ENCODE data around the gene TSHZ1. TPM values are rescaled to one million over a fixed set of nuclear protein-coding genes. Genes with fewer than 3 reads are reported as not detected.

Gene TSHZ1
- polyA plus RNA-seq, 2 of the 4 experiments (the other 2 are of a cell fraction) = 2.2 to 3.0 TPM

DNA sequence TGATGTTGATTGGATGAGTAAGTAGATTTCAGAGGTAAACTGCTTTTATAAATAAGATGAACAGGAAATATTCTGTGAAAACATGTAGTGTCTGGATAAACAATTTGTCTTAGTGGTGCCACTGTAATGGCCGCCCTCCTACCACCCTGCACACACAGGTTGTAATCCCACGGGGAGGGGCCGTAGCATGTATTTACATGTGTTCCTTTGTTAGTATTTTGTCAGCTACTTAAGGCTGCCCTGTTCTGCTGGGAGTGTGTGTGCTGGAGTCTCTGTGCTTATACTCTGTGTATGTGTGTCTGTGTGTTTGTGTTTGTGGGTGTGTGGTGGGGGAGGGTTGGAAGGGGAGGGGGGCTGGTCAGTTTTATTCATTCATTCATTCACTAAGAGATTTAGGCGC, 5.1 kb downstream of the TSHZ1 start (continued):
- no peak for TF ChIP-seq CTCF (IDR thresholded peaks at IDR 0.05)
- no peak for TF ChIP-seq NPAS2 (CRISPR knock-in tag; IDR thresholded peaks at IDR 0.05; ENCODE audit: borderline replicate concordance)

DNA sequence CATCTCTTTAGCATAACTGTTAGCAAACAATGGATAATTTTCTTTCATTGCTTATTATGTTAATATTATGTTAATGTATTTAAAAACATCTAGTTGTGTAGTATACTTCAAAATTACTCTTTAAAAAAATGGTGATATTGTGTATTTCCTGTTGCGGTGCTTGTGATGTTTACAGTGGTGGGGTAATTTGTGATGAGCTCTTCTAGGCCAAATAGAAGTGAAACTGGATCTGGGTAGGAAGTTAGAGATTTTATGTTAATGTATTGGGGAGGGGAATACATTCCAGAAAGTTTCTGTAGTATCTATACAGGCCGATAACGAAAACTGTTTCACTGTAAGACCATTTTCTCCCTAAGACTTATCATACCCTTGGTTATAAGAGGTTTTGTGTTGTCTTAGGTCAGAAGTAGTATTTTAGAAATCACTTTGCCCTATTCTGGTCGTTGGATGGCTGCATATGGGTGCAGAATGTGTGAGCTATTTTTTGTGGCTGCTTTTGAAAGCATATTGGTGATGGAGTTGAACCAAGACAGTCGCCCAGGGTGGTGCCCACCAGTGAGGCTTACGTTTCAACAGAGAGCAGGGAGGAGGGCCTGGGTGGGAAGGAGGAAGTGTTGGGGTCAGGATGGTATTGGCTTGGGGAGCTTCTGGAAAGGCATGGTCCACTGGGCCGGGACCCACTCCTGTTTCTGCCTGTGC, 5.8 kb downstream of the TSHZ1 start:
- POLR2A ChIA-PET = no interaction called here
- no peak for DNase-seq (ENCODE audit: low read depth in 1 of 2, low spot score in 1 of 2)
- no peak for TF ChIP-seq GATA3 (IDR thresholded peaks at IDR 0.05; ENCODE audit: borderline replicate concordance)
- TF ChIP-seq PHF8 (IDR thresholded peaks at IDR 0.05; ENCODE audit: borderline replicate concordance, low read depth) = no peak
- no peak for TF ChIP-seq RFX5 (IDR thresholded peaks at IDR 0.05)
- no peak for TF ChIP-seq POLR2A (IDR thresholded peaks at IDR 0.05; ENCODE audit: low read length)
- Histone ChIP-seq H3K27ac (no peak overlapping the region), H3K4me1 (0 out of 3 replicates have a peak, but pooled peaks cover 3% of the 10 kb centered on the region), H3K4me2 (no peak overlapping the region), H3K4me3 (no peak overlapping the region), H3K9me3 (no peaks in the 10 kb centered on the region)
- 90% methylated on average over 7 of the region's 7 CpGs for WGBS (ENCODE audit: missing lambda C conversion rate)
- CTCF ChIA-PET = no interaction called here
- FAIRE-seq = no peak
- ATAC-seq = no peak

GRCh38 chr18:75216911-75217689, 6.5 kb downstream of the TSHZ1 start:
- no peak overlapping the region for H3K27ac ChIP-seq
- H3K4me1 ChIP-seq = 0 out of 3 replicates have a peak, but pooled peaks cover 3% of the 10 kb centered on the region
- TF ChIP-seq ZNF302 (CRISPR knock-in tag; IDR thresholded peaks at IDR 0.05) (no peak), HOXA7 (CRISPR knock-in tag; IDR thresholded peaks at IDR 0.05) (no peak), ATOH8 (CRISPR knock-in tag; IDR thresholded peaks at IDR 0.05; ENCODE audit: low read depth) (no peak), RARB (CRISPR knock-in tag; IDR thresholded peaks at IDR 0.05) (no peak), CBX2 (IDR thresholded peaks at IDR 0.05; ENCODE audit: borderline replicate concordance, low read depth) (no peak), GATA3 (IDR thresholded peaks at IDR 0.05; ENCODE audit: borderline replicate concordance) (no peak), SREBF2 (IDR thresholded peaks at IDR 0.05) (no peak)
- no peaks in the 10 kb centered on the region for H3K9me3 ChIP-seq
- ChIA-PET POLR2A (no interaction called here), CTCF (no interaction called here)
- ATAC-seq (no peak), FAIRE-seq (no peak), DNase-seq (ENCODE audit: low read depth in 1 of 2, low spot score in 1 of 2) (no peak)
- 92% methylated on average over 7 of the region's 10 CpGs for WGBS (ENCODE audit: missing lambda C conversion rate)
- no peak overlapping the region for H3K4me2 ChIP-seq
- H3K4me3 ChIP-seq = no peak overlapping the region

DNA sequence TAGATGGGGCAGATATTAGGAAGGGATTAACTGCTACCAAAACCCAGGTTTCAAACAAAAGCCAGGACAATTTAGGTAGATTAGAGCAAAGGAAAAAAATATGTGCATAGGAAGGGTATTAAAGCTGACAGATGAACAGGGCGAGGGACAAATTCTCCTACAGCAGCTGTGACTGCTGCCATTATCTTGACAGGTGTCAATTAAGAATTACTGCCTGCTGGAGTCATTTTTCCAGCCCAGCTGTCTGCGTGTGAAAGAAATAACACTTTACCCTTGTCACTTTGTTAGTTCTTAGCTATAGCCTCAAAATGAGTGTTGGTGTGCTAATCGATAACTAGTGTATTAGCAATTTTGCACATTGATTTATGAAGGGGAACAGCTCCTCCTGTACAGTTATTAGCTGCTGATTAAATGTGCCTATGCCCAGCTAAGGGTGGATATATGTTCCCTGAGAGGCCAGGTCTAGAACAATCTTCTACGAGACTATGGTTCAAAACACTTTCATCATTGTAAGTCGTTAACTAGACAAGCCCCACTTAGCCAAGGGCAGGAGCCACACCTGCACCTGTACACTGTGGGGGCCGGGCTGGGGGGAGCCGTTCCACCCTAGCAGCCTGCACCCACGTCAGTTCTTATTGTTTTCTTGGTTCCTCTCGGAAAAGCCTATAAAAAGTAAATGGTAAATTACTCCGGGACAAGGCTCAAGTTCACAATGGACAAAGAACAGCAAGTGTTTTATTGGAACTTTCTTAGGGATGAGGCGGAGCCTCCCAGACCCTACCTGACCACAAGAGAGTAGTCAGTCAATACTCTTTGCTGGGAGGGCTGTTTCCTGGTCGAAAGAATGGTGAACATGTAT, 7.7 kb downstream of the TSHZ1 start:
- TF ChIP-seq ZC3H11A (IDR thresholded peaks at IDR 0.05) (no peak), MAZ (IDR thresholded peaks at IDR 0.05; ENCODE audit: borderline replicate concordance, low read depth, low read length) (no peak), RNF2 (IDR thresholded peaks at IDR 0.05; ENCODE audit: borderline replicate concordance, low read depth) (no peak), TFCP2L1 (CRISPR knock-in tag; IDR thresholded peaks at IDR 0.05) (no peak), NR3C1 (IDR thresholded peaks at IDR 0.05) (no peak), HOXB13 (CRISPR knock-in tag; IDR thresholded peaks at IDR 0.05; ENCODE audit: low read depth) (no peak), CTCF (IDR thresholded peaks at IDR 0.05) (no peak), HOXB5 (CRISPR knock-in tag; IDR thresholded peaks at IDR 0.05) (no peak)
- TF ChIP-seq, protein P1, sequence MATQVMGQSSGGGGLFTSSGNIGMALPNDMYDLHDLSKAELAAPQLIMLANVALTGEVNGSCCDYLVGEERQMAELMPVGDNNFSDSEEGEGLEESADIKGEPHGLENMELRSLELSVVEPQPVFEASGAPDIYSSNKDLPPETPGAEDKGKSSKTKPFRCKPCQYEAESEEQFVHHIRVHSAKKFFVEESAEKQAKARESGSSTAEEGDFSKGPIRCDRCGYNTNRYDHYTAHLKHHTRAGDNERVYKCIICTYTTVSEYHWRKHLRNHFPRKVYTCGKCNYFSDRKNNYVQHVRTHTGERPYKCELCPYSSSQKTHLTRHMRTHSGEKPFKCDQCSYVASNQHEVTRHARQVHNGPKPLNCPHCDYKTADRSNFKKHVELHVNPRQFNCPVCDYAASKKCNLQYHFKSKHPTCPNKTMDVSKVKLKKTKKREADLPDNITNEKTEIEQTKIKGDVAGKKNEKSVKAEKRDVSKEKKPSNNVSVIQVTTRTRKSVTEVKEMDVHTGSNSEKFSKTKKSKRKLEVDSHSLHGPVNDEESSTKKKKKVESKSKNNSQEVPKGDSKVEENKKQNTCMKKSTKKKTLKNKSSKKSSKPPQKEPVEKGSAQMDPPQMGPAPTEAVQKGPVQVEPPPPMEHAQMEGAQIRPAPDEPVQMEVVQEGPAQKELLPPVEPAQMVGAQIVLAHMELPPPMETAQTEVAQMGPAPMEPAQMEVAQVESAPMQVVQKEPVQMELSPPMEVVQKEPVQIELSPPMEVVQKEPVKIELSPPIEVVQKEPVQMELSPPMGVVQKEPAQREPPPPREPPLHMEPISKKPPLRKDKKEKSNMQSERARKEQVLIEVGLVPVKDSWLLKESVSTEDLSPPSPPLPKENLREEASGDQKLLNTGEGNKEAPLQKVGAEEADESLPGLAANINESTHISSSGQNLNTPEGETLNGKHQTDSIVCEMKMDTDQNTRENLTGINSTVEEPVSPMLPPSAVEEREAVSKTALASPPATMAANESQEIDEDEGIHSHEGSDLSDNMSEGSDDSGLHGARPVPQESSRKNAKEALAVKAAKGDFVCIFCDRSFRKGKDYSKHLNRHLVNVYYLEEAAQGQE (IDR thresholded peaks at IDR 0.05) = no peak
- POLR2A ChIA-PET = no interaction called here
- no peak overlapping the region for H3K27ac ChIP-seq
- H3K4me2 ChIP-seq = no peak overlapping the region
- ATAC-seq = no peak
- no peak for FAIRE-seq
- CTCF ChIA-PET = no interaction called here
- H3K4me1 ChIP-seq = no peaks in the 10 kb centered on the region
- no peak overlapping the region for H3K4me3 ChIP-seq
- no peak for DNase-seq (ENCODE audit: low read depth in 1 of 2, low spot score in 1 of 2)
- H3K9me3 ChIP-seq = no peaks in the 10 kb centered on the region
- WGBS (ENCODE audit: missing lambda C conversion rate) = 85% methylated on average over 12 of the region's 12 CpGs
